ENCODE measurements around the gene PTS. TPM values are rescaled to one million over a fixed set of nuclear protein-coding genes. Genes with fewer than 3 reads are reported as not detected.

Gene PTS
- total RNA-seq, 1 experiment from 2014 or later = 48.6 TPM

DNA sequence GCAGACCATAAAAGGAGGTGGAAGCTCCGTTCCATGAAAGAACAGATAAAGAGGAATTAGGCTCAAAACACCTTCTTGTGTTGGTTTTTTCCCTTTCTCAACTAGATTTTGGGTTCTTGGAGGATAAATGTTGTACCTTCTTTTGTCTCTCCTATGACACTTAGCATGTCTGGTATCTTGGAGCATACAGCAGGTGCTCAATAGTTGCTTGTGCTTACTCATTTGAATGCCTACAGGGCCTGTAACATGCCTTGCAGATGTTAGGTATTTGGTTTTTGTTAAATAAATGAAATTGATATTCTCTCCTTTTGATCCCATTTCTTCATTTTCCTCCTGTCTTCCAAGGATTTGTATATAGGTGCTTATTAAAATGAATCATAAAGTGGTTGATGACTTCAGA lies 50.8 kb downstream of the PTS start:
- H3K79me2 ChIP-seq (ENCODE audit: insufficient read depth, low read length) = no peaks in the 10 kb centered on the region
- H3K9ac ChIP-seq (ENCODE audit: extremely low read depth, insufficient read length, low read length) = no peak overlapping the region
- no peak overlapping the region for H2BK12ac ChIP-seq (ENCODE audit: insufficient read length, low read depth, low read length)
- H2AFZ ChIP-seq (ENCODE audit: low read length) = no peak overlapping the region
- Mint-ChIP-seq H3K27ac (no peak overlapping the region), H3K27me3 (ENCODE audit: low read depth) (peaks cover 1% of the 10 kb centered on the region), H3K9me3 (no peaks in the 10 kb centered on the region), H3K4me1 (peaks cover 16 to 25% of the 10 kb centered on the region in 2 experiments), H3K4me3 (no peak overlapping the region), H3K36me3 (ENCODE audit: insufficient read depth in 1 of 3, low read depth in 3 of 3) (no peaks in the 10 kb centered on the region)
- H2BK20ac ChIP-seq (ENCODE audit: low read depth, low read length, poor library complexity, severe bottlenecking) = no peak overlapping the region
- no peak overlapping the region for H4K91ac ChIP-seq (ENCODE audit: insufficient read length, low read depth, low read length)
- no CpG with 5 or more reads among the region's 1 CpG for WGBS (ENCODE audit: extremely low coverage, insufficient read length, low lambda C conversion rate)
- H2BK5ac ChIP-seq (ENCODE audit: insufficient read length, low read length) = no peak overlapping the region
- DNase-seq = no peak
- H3K27me3 ChIP-seq (ENCODE audit: insufficient read depth, low read length) = no peaks in the 10 kb centered on the region
- H3K9me3 ChIP-seq (ENCODE audit: control insufficient read depth, low read depth, low read length) = no peaks in the 10 kb centered on the region
- no peak overlapping the region for H4K5ac ChIP-seq (ENCODE audit: insufficient read length, low read depth, low read length)
- H2BK15ac ChIP-seq (ENCODE audit: low read depth, low read length) = no peak overlapping the region
- no peak overlapping the region for H4K8ac ChIP-seq (replicated peaks; ENCODE audit: insufficient read length, low read depth, low read length)
- H2BK120ac ChIP-seq (ENCODE audit: low read depth, low read length, poor library complexity, severe bottlenecking) = no peak overlapping the region
- H3K56ac ChIP-seq (ENCODE audit: insufficient read length, low read depth, low read length) = no peak overlapping the region
- H3K23ac ChIP-seq (ENCODE audit: insufficient read length, low read depth, low read length) = no peak overlapping the region
- H3K4me2 ChIP-seq (ENCODE audit: insufficient read depth, insufficient read length, low read length) = no peak overlapping the region
- no peak overlapping the region for H3K18ac ChIP-seq (ENCODE audit: insufficient read length, low read depth, low read length)
- peaks cover 5% of the 10 kb centered on the region for H3K23me2 ChIP-seq (ENCODE audit: insufficient read length, low read depth, low read length, poor library complexity, severe bottlenecking)
- H3T11ph ChIP-seq (ENCODE audit: low read length) = no peak overlapping the region
- TF ChIP-seq, protein P1, sequence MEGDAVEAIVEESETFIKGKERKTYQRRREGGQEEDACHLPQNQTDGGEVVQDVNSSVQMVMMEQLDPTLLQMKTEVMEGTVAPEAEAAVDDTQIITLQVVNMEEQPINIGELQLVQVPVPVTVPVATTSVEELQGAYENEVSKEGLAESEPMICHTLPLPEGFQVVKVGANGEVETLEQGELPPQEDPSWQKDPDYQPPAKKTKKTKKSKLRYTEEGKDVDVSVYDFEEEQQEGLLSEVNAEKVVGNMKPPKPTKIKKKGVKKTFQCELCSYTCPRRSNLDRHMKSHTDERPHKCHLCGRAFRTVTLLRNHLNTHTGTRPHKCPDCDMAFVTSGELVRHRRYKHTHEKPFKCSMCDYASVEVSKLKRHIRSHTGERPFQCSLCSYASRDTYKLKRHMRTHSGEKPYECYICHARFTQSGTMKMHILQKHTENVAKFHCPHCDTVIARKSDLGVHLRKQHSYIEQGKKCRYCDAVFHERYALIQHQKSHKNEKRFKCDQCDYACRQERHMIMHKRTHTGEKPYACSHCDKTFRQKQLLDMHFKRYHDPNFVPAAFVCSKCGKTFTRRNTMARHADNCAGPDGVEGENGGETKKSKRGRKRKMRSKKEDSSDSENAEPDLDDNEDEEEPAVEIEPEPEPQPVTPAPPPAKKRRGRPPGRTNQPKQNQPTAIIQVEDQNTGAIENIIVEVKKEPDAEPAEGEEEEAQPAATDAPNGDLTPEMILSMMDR (conservative IDR thresholded peaks at IDR 0.05) = no peak
- H3K27ac ChIP-seq (ENCODE audit: insufficient read length, low read depth, low read length) = no peak overlapping the region
- H3K4me1 ChIP-seq (ENCODE audit: insufficient read depth, low read length) = no peaks in the 10 kb centered on the region; the same call in 1 of the 2 replicates
- H3K14ac ChIP-seq (ENCODE audit: insufficient read depth, low read length) = no peak overlapping the region
- no peak overlapping the region for H2AK5ac ChIP-seq (ENCODE audit: insufficient read length, low read length)
- no peak overlapping the region for H3K4ac ChIP-seq (ENCODE audit: low read depth, low read length)
- no peaks in the 10 kb centered on the region for H4K20me1 ChIP-seq (ENCODE audit: control insufficient read depth, insufficient read depth, insufficient read length)
- H3K79me1 ChIP-seq (ENCODE audit: insufficient read depth, low read depth, low read length, poor library complexity, severe bottlenecking) = no peaks in the 10 kb centered on the region

Measured in H9 (cell line).